ENCODE results near the gene PRAMEF1.
"Not testable (repeated sequence)": the region's sequence is repeated elsewhere in the genome, so short reads cannot be mapped to it uniquely, and the experiment has no call there.

Gene PRAMEF1

GRCh38 chr1:12776801-12777557, 14.2 kb upstream of the PRAMEF1 start:
- no peak for DNase-seq

- no peak for DNase-seq
Observed at GRCh38 chr1:12778061-12778460, 13.1 kb upstream of the PRAMEF1 start.

- DNase-seq = no peak
Observed at GRCh38 chr1:12778907-12779306, 12.3 kb upstream of the PRAMEF1 start.

GRCh38 chr1:12781488-12781887, 9.7 kb upstream of the PRAMEF1 start:
- not testable (repeated sequence) for DNase-seq

- DNase-seq = not testable (repeated sequence)
Observed at GRCh38 chr1:12783783-12784182, 7.4 kb upstream of the PRAMEF1 start.

GRCh38 chr1:12784729-12785128, 6.5 kb upstream of the PRAMEF1 start:
- DNase-seq = not testable (repeated sequence)

- no peak for DNase-seq
Observed at GRCh38 chr1:12798911-12799310, 7.7 kb downstream of the PRAMEF1 start.

GRCh38 chr1:12799730-12800129, 8.5 kb downstream of the PRAMEF1 start:
- DNase-seq = no peak

GRCh38 chr1:12809933-12810332, 18.7 kb downstream of the PRAMEF1 start:
- no peak for DNase-seq

- no peak for DNase-seq
Observed at GRCh38 chr1:12810691-12811408, 19.7 kb downstream of the PRAMEF1 start.

GRCh38 chr1:12811409-12811784, 20.2 kb downstream of the PRAMEF1 start:
- DNase-seq = no peak

- not testable (repeated sequence) for DNase-seq
Observed at GRCh38 chr1:12819061-12819460, 27.9 kb downstream of the PRAMEF1 start.

GRCh38 chr1:12831310-12831709, 40.1 kb downstream of the PRAMEF1 start, which contains the start of gene PRAMEF11:
Gene PRAMEF11, minus strand, starts transcription at chr1:12831410. Its CDS starts 2,621 bp downstream, at chr1:12828789.
- DNase-seq = not testable (repeated sequence)

- not testable (repeated sequence) for DNase-seq
Observed at GRCh38 chr1:12833251-12833650, 42.1 kb downstream of the PRAMEF1 start.
